ENCODE measurements around the gene TRAPPC12.

Gene TRAPPC12

GRCh38 chr2:3386448-3386958 lies 7.0 kb downstream of the TRAPPC12 start:
- no peak for DNase-seq (ENCODE audit: low read depth in 2 of 2)
- TF ChIP-seq, protein P1, sequence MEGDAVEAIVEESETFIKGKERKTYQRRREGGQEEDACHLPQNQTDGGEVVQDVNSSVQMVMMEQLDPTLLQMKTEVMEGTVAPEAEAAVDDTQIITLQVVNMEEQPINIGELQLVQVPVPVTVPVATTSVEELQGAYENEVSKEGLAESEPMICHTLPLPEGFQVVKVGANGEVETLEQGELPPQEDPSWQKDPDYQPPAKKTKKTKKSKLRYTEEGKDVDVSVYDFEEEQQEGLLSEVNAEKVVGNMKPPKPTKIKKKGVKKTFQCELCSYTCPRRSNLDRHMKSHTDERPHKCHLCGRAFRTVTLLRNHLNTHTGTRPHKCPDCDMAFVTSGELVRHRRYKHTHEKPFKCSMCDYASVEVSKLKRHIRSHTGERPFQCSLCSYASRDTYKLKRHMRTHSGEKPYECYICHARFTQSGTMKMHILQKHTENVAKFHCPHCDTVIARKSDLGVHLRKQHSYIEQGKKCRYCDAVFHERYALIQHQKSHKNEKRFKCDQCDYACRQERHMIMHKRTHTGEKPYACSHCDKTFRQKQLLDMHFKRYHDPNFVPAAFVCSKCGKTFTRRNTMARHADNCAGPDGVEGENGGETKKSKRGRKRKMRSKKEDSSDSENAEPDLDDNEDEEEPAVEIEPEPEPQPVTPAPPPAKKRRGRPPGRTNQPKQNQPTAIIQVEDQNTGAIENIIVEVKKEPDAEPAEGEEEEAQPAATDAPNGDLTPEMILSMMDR (IDR thresholded peaks at IDR 0.05; ENCODE audit: low read depth, low read length), result no peak
- no peak overlapping the region for H3K4me3 ChIP-seq (replicated peaks in 1 of 2; ENCODE audit: low read depth in 2 of 2, low read length in 2 of 2)

GRCh38 chr2:3387011-3387410 lies 7.5 kb downstream of the TRAPPC12 start:
- TF ChIP-seq, protein P1 (IDR thresholded peaks at IDR 0.05; ENCODE audit: low read depth, low read length), result no peak
- DNase-seq (ENCODE audit: low read depth in 2 of 2), result no peak
- no peak overlapping the region for H3K4me3 ChIP-seq (replicated peaks in 1 of 2; ENCODE audit: low read depth in 2 of 2, low read length in 2 of 2)

DNA sequence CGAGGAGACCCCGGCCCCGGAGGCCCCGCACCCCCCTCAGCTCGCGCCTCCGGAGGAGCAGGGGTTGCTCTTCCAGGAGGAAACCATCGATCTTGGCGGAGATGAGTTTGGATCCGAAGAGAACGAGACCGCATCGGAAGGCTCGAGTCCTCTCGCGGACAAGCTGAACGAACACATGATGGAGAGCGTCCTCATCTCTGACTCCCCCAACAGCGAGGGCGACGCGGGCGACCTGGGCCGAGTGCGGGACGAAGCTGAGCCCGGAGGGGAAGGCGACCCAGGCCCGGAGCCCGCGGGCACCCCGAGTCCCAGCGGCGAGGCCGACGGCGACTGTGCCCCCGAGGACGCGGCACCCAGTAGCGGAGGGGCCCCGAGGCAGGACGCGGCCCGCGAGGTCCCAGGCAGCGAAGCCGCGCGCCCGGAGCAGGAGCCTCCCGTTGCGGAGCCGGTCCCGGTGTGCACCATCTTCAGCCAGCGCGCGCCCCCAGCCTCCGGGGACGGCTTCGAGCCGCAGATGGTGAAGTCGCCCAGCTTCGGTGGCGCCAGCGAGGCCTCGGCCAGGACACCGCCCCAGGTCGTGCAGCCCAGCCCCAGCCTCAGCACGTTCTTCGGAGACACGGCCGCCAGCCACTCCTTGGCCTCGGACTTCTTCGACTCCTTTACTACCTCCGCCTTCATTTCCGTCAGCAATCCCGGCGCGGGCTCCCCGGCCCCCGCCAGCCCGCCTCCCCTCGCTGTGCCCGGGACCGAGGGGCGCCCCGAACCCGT lies 8.3 kb downstream of the TRAPPC12 start:
- TF ChIP-seq, protein P1 (IDR thresholded peaks at IDR 0.05; ENCODE audit: low read depth, low read length), result no peak
- H3K4me3 ChIP-seq (replicated peaks in 1 of 2; ENCODE audit: low read depth in 2 of 2, low read length in 2 of 2), result no peak overlapping the region
- no peak for DNase-seq (ENCODE audit: low read depth in 2 of 2)

DNA sequence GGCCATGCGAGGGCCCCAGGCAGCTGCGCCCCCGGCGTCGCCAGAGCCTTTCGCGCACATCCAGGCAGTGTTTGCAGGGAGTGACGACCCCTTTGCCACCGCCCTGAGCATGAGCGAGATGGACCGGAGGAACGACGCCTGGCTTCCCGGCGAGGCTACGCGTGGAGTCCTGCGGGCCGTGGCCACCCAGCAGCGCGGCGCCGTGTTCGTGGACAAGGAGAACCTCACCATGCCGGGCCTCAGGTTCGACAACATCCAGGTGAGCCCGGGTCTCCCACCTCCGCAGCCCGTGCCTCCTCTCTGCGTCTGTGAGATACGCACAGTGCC lies 8.9 kb downstream of the TRAPPC12 start:
- no peak for DNase-seq (ENCODE audit: low read depth in 2 of 2)
- TF ChIP-seq, protein P1 (IDR thresholded peaks at IDR 0.05; ENCODE audit: low read depth, low read length), result no peak
- H3K4me3 ChIP-seq (replicated peaks in 1 of 2; ENCODE audit: low read depth in 2 of 2, low read length in 2 of 2), result no peak overlapping the region

GRCh38 chr2:3389193-3389592 lies 9.7 kb downstream of the TRAPPC12 start:
- H3K4me3 ChIP-seq (replicated peaks in 1 of 2; ENCODE audit: low read depth in 2 of 2, low read length in 2 of 2), result no peak overlapping the region
- TF ChIP-seq, protein P1 (IDR thresholded peaks at IDR 0.05; ENCODE audit: low read depth, low read length), result no peak
- DNase-seq (ENCODE audit: low read depth in 2 of 2), result no peak

DNA sequence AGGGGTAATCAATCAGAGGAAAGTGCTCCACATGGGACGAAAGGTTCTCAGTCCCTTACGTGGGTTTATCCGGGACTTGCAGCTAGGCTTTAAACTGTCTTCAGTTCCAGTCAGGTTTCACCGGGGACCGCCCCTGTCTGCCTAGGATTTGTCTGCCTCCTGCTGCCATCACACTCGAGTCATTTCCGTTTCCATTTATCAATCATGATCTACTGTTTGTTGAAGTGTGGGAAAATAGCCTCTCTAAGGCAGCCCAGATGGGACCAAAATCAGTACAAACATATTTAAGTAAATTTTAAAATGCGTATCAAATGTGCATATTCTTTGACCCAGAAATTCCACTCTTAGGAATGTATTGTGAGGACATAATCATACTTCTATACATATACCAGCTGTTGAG lies 10.5 kb downstream of the TRAPPC12 start:
- TF ChIP-seq, protein P1 (IDR thresholded peaks at IDR 0.05; ENCODE audit: low read depth, low read length), result no peak
- H3K4me3 ChIP-seq (replicated peaks in 1 of 2; ENCODE audit: low read depth in 2 of 2, low read length in 2 of 2), result no peak overlapping the region
- DNase-seq (ENCODE audit: low read depth in 2 of 2), result no peak

DNA sequence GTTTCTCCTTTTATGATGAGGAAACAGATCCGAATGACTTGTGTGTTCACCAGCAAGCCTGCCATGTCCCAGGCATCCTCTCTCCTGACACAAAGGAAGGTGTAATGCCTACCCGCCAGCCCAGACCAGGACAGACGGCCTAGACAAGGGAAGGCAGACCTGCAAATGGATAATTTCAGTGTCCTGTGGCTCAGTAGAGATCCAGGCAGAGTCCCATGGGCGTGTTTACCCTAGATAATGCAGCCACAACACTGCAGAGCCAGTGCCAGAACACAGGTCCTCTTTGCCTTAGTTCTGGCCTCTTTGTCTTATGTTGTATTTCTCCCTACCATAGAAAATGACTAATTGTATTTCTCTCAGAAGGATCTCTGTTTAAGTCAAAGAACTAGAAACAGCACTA lies 12.7 kb downstream of the TRAPPC12 start:
- no peak for DNase-seq (ENCODE audit: low read depth in 2 of 2)
- TF ChIP-seq, protein P1 (IDR thresholded peaks at IDR 0.05; ENCODE audit: low read depth, low read length), result no peak
- H3K4me3 ChIP-seq (replicated peaks in 1 of 2; ENCODE audit: low read depth in 2 of 2, low read length in 2 of 2), result no peak overlapping the region
